Fibroblast of lung (primary cell): Measurements from ENCODE around the gene PRR3. TPM values are rescaled to one million over a fixed set of nuclear protein-coding genes. Genes with fewer than 3 reads are reported as not detected.

Source experiments
- DNase-seq, 2 donors: peaks; one replicate each; pipeline versions ENCODE4 v3.0.0 to v3.0.0-alpha.2; 2010; ENCODE audit warnings: low read depth in 2 of 2
- H2AFZ ChIP-seq: 2 replicates; pipeline ENCODE4 v1.5.1; 2012; ENCODE audit warnings: low read length, control low read depth, inconsistent platforms
- H3K27ac ChIP-seq: 2 replicates; pipeline ENCODE4 v1.5.1; 2011; ENCODE audit warnings: low read length, control low read depth; ENCODE audit not compliant: insufficient read depth
- H3K27me3 ChIP-seq: 2 replicates; pipeline ENCODE4 v1.5.1; 2011; ENCODE audit warnings: mild to moderate bottlenecking, low read length; ENCODE audit not compliant: control insufficient read depth, insufficient read depth
- H3K36me3 ChIP-seq: 2 replicates; pipeline ENCODE4 v1.5.1; 2011; ENCODE audit warnings: low read length; ENCODE audit not compliant: control insufficient read depth, insufficient read depth
- H3K4me1 ChIP-seq: 2 replicates; pipeline ENCODE4 v1.5.1; 2011; ENCODE audit warnings: low read length; ENCODE audit not compliant: control insufficient read depth, insufficient read depth; ENCODE audit errors: extremely low read depth
- H3K4me2 ChIP-seq: 2 replicates; pipeline ENCODE4 v1.5.1; 2011; ENCODE audit warnings: low read length, control low read depth; ENCODE audit not compliant: insufficient read depth; ENCODE audit errors: extremely low read depth
- H3K4me3 ChIP-seq, 4 experiments: fragments of 200-600 bp in 1 of 4; sonication (generic) in 1 of 4; replicated peaks in 1 of 4; 2 replicates each; pipeline ENCODE4 v1.5.1; 2011 to 2016; ENCODE audit warnings: low read length in 4 of 4, low read depth in 3 of 4, mild to moderate bottlenecking in 3 of 4, control low read depth in 2 of 4, inconsistent platforms in 1 of 4, mixed read lengths in 1 of 4; ENCODE audit not compliant: insufficient read depth in 1 of 4; ENCODE audit errors: control extremely low read depth in 1 of 4
- H3K79me2 ChIP-seq: 2 replicates; pipeline ENCODE4 v1.5.1; 2012; ENCODE audit warnings: mild to moderate bottlenecking, low read length, inconsistent platforms; ENCODE audit not compliant: control insufficient read depth, insufficient read depth
- H3K9ac ChIP-seq: 2 replicates; pipeline ENCODE4 v1.5.1; 2011; ENCODE audit warnings: mild to moderate bottlenecking, low read length, control low read depth; ENCODE audit not compliant: insufficient read depth
- H3K9me3 ChIP-seq: 2 replicates; pipeline ENCODE4 v1.5.1; 2012; ENCODE audit warnings: low read depth, low read length; ENCODE audit not compliant: control insufficient read depth, insufficient read depth
- H4K20me1 ChIP-seq: 2 replicates; pipeline ENCODE4 v1.5.1; 2011; ENCODE audit warnings: low read length; ENCODE audit not compliant: control insufficient read depth, insufficient read depth; ENCODE audit errors: extremely low read depth
- EZH2 ChIP-seq: IDR thresholded peaks from 2 replicates; pipeline ENCODE4 v1.5.1; 2012; ENCODE audit warnings: low read length, control low read depth, mild to moderate bottlenecking; ENCODE audit errors: missing control alignments
- polyA plus RNA-seq, 2 donors: library from polyadenylated mRNA; depleted of rRNA in 1 of 2; stranded (reverse) in 1 of 2; unstranded in 1 of 2; fragments of >200 nt; gene quantifications; 2 replicates each; pipeline ENCODE4 v1.2.1, GENCODE V29; 2011 to 2012; ENCODE audit warnings: missing spikeins in 1 of 2
- total RNA-seq: library from RNA; depleted of rRNA; stranded (reverse); fragments of >200 nt; gene quantifications from 2 replicates; pipeline ENCODE4 v1.2.1, GENCODE V29; 2014
- TF ChIP-seq, protein P1 (sequence below), 2 donors: IDR thresholded peaks in 1 of 2; conservative IDR thresholded peaks in 1 of 2; 1 replicate in 1 of 2; 2 replicates in 1 of 2; pipeline ENCODE4 v1.5.1; 2011 to 2012; ENCODE audit warnings: low read length in 2 of 2, control low read depth in 1 of 2, inconsistent platforms in 1 of 2, low read depth in 1 of 2, mild to moderate bottlenecking in 1 of 2

The PRR3 gene
- total and polyA plus RNA-seq, 2 donors (not counting 1 experiment from before 2014, with no cell fraction given), result 6.6 to 19.0 TPM

DNA sequence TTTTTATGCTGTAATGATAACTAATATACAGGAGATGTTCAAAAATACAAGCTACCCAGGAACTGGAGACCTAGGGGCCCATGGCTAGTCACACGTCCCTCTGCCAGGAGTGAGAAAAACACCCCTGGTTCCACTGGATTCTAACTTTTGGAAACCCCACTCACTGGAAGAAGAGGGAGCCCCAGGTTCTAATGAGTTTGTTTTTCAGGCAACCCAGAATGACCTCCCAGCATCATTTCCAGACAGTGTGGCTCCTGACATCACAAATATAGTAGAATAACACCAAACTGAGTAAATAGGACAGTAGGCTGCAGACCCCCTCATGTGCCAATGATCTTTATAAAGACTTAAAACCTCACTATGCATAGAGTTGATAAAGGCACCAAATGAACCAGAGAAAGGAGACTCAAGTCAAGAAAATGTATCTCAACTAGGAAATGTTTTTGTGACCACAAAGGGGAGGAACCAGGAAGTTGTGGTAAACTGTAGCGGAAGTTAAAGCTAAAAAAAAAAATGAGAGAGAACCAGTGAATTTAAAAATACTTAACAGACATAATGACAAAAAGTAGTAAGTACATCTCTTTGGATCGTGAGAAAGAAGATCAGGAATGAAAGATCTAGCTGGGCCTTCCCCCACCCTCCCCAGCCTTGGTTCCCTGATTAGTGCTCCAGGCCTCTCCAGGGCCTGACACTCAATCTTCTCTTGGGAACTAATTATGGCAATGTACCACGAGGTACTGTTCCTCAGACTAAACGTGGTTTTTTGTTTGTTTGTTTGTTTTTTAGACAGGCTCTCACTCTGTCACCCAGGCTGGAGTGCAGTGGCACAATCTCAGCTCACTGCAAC lies 48.0 kb upstream of the PRR3 start:
- H3K4me1 ChIP-seq, result peaks cover 2% of the 10 kb centered on the region
- no peaks in the 10 kb centered on the region for H3K36me3 ChIP-seq
- no peak overlapping the region for H3K27ac ChIP-seq
- H3K9ac ChIP-seq, result no peak overlapping the region
- no peaks in the 10 kb centered on the region for H4K20me1 ChIP-seq
- H3K4me3 ChIP-seq, result no peak overlapping the region
- H2AFZ ChIP-seq, result peak overlapping the region; percentile 57
- no peaks in the 10 kb centered on the region for H3K9me3 ChIP-seq
- H3K79me2 ChIP-seq, result no peaks in the 10 kb centered on the region
- no peaks in the 10 kb centered on the region for H3K27me3 ChIP-seq
- H3K4me2 ChIP-seq, result no peak overlapping the region
- TF ChIP-seq, protein P1, sequence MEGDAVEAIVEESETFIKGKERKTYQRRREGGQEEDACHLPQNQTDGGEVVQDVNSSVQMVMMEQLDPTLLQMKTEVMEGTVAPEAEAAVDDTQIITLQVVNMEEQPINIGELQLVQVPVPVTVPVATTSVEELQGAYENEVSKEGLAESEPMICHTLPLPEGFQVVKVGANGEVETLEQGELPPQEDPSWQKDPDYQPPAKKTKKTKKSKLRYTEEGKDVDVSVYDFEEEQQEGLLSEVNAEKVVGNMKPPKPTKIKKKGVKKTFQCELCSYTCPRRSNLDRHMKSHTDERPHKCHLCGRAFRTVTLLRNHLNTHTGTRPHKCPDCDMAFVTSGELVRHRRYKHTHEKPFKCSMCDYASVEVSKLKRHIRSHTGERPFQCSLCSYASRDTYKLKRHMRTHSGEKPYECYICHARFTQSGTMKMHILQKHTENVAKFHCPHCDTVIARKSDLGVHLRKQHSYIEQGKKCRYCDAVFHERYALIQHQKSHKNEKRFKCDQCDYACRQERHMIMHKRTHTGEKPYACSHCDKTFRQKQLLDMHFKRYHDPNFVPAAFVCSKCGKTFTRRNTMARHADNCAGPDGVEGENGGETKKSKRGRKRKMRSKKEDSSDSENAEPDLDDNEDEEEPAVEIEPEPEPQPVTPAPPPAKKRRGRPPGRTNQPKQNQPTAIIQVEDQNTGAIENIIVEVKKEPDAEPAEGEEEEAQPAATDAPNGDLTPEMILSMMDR (conservative IDR thresholded peaks at IDR 0.05 in 1 of 2, IDR thresholded peaks at IDR 0.05 in 1 of 2; ENCODE audit: low read depth in 1 of 2, low read length in 2 of 2), result no peak
- DNase-seq, result peak in 1 of 2 donors; percentile 28

DNA sequence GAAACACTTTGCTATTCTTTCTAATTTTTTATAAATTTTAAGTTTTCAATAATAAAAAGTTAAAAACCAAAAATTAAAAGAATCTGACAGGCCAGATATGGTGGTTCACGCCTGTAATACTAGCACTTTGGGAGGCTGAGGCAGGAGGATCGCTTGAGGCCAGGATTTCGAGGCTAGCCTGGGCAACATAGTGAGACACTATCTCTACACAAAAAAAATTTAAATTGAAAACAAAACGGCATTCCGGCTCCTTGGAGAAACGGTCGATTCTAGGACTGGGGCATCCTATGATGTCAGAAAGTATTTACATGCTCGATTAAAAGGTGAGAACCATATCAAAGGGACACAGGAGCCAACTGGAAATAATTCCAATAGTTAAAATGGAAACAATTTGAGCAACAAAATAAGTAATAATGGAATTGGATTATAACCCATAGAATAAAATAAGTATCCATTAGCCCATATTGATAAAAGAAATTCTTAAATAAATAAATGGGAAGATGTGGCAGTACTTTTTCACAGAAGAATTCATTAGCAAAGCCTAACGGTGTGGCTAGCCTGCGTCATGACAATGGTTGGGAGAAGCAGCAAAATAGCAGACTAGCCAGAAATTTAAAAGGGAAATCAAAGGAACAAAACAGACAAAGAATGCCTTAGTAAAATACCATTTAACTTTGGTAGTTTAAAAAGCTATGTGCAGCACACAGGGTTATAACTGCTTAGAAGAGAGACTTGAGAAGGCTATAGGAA lies 46.5 kb upstream of the PRR3 start:
- Histone ChIP-seq H3K4me2 (no peak overlapping the region), H3K79me2 (no peaks in the 10 kb centered on the region), H3K9ac (no peak overlapping the region), H3K4me3 (no peak overlapping the region), H2AFZ (no peak overlapping the region), H3K27ac (no peak overlapping the region), H3K36me3 (no peaks in the 10 kb centered on the region), H3K27me3 (no peaks in the 10 kb centered on the region), H3K9me3 (no peaks in the 10 kb centered on the region), H3K4me1 (peaks cover 2% of the 10 kb centered on the region), H4K20me1 (no peaks in the 10 kb centered on the region)
- no peak for DNase-seq
- no peak for TF ChIP-seq EZH2
- TF ChIP-seq, protein P1 (conservative IDR thresholded peaks at IDR 0.05 in 1 of 2, IDR thresholded peaks at IDR 0.05 in 1 of 2; ENCODE audit: low read depth in 1 of 2, low read length in 2 of 2), result no peak

DNA sequence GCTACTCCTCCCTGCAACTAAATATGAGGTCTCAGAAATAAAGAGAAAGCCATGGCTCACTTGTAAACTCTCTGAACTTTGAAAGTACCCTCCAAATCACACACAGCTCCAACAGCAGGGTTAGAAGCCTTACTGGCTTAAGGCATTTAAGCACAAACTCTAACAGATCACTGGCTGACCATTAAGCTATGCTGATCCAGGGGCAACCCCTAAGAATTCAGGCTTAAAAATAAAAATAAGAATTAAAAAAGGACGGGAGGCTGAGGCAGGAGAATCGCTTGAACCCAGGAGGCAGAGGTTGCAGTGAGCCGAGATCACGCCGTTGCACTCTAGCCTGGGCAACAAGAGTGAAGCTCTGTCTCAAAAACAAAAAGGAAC lies 45.9 kb upstream of the PRR3 start:
- Histone ChIP-seq H3K4me2 (no peak overlapping the region), H2AFZ (no peak overlapping the region), H3K9me3 (no peaks in the 10 kb centered on the region), H3K4me3 (no peak overlapping the region), H4K20me1 (no peaks in the 10 kb centered on the region), H3K79me2 (no peaks in the 10 kb centered on the region), H3K4me1 (peaks cover 4% of the 10 kb centered on the region), H3K9ac (no peak overlapping the region), H3K27me3 (no peaks in the 10 kb centered on the region), H3K36me3 (no peaks in the 10 kb centered on the region), H3K27ac (no peak overlapping the region)
- TF ChIP-seq EZH2, result no peak
- TF ChIP-seq, protein P1 (conservative IDR thresholded peaks at IDR 0.05 in 1 of 2, IDR thresholded peaks at IDR 0.05 in 1 of 2; ENCODE audit: low read depth in 1 of 2, low read length in 2 of 2), result no peak
- DNase-seq, result no peak
